Thymus (tissue), 11 donors: ENCODE measurements around the gene SCRG1. TPM values are rescaled to one million over a fixed set of nuclear protein-coding genes. Genes with fewer than 3 reads are reported as not detected.

Source experiments
- DNase-seq, 9 donors: peaks; one replicate each; pipeline ENCODE4 v3.0.0-alpha.2; 2013; ENCODE audit warnings: low spot score in 9 of 9, low read depth in 6 of 9, missing footprints in 1 of 9
- H3K27ac ChIP-seq, 2 donors: one replicate each; pipeline ENCODE4 v1.5.1; 2013; ENCODE audit warnings: control low read depth in 1 of 2, low read depth in 1 of 2, low read length in 1 of 2, mild to moderate bottlenecking in 1 of 2, moderate library complexity in 1 of 2
- H3K27me3 ChIP-seq, 2 donors: one replicate each; pipeline ENCODE4 v1.5.1; 2013; ENCODE audit warnings: low read length in 1 of 2; ENCODE audit not compliant: control insufficient read depth in 2 of 2, insufficient read depth in 1 of 2
- H3K36me3 ChIP-seq, 2 donors: one replicate each; pipeline ENCODE4 v1.5.1; 2013; ENCODE audit warnings: low read length in 1 of 2, mild to moderate bottlenecking in 1 of 2, moderate library complexity in 1 of 2; ENCODE audit not compliant: control insufficient read depth in 2 of 2, insufficient read depth in 2 of 2
- H3K4me1 ChIP-seq, 2 donors: one replicate each; pipeline ENCODE4 v1.5.1; 2013; ENCODE audit warnings: low read length in 2 of 2; ENCODE audit not compliant: control insufficient read depth in 2 of 2, insufficient read depth in 2 of 2
- H3K4me3 ChIP-seq, 2 donors: one replicate each; pipeline ENCODE4 v1.5.1; 2013; ENCODE audit warnings: low read length in 2 of 2, control low read depth in 1 of 2, mild to moderate bottlenecking in 1 of 2
- H3K9me3 ChIP-seq, 2 donors: one replicate each; pipeline ENCODE4 v1.5.1; 2013; ENCODE audit warnings: low read length in 1 of 2, mild to moderate bottlenecking in 1 of 2; ENCODE audit not compliant: control insufficient read depth in 2 of 2, insufficient read depth in 1 of 2
- WGBS: extraction: QIAGEN DNeasy Blood & Tissue Kit; methylation state at CpG from one replicate; pipeline ENCODE4 v1.1.7; 2013; 5-methylcytosine and 5-hydroxymethylcytosine counted together
- polyA plus RNA-seq: library from polyadenylated mRNA; stranded (reverse); fragments of 200-250 nt; gene quantifications from one replicate; pipeline ENCODE4 v1.2.3, GENCODE V29; 2013
- total RNA-seq: library from RNA; stranded (reverse); fragments of 120-200 nt; gene quantifications from one replicate; pipeline ENCODE4 v1.2.4, GENCODE V29; 2013
- donor health status: healthy.

The SCRG1 gene
- total and polyA plus RNA-seq, 2 donors = 0.05 to 0.39 TPM

- H3K4me3 ChIP-seq = no peak overlapping the region
- no peak overlapping the region for H3K27ac ChIP-seq
- no peak for DNase-seq
- no peaks in the 10 kb centered on the region for H3K4me1 ChIP-seq
- no peaks in the 10 kb centered on the region for H3K9me3 ChIP-seq
- H3K36me3 ChIP-seq = peaks cover 0 to 3% of the 10 kb centered on the region in 2 donors
- H3K27me3 ChIP-seq = no peaks in the 10 kb centered on the region
Measured at GRCh38 chr4:173398220-173398619, 696 bp downstream of the SCRG1 start.

DNA sequence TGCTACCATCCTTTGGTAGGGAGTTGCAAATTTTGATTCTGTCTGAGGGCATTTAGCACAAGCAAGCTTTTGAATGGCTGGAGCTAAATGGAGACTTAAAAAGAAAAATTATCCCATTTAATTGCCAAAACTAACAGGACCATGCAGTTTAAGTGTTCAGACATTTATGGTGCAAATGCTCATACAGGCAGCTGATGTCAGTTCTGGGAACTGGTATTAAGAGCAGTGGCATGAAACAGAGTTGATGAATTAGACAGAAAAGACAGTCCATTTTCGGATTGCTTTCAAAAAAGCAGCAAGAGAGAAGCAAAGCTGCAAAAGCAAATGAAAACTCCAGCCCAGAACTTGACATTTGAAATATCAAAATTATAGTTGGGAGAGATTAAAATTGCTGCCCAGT is 1.3 kb downstream of the SCRG1 start:
- 94% methylated on average over 1 of the region's 1 CpG for WGBS
- H3K27ac ChIP-seq = no peak overlapping the region
- no peak overlapping the region for H3K4me3 ChIP-seq
- H3K4me1 ChIP-seq = no peaks in the 10 kb centered on the region
- H3K27me3 ChIP-seq = no peaks in the 10 kb centered on the region
- H3K36me3 ChIP-seq = peaks cover 0 to 3% of the 10 kb centered on the region in 2 donors
- H3K9me3 ChIP-seq = no peaks in the 10 kb centered on the region
- no peak for DNase-seq

GRCh38 chr4:173391701-173392100 is 7.2 kb downstream of the SCRG1 start:
- Histone ChIP-seq H3K4me3 (no peak overlapping the region), H3K27ac (no peak overlapping the region), H3K27me3 (no peaks in the 10 kb centered on the region), H3K36me3 (peaks cover 0 to 3% of the 10 kb centered on the region in 2 donors), H3K4me1 (no peaks in the 10 kb centered on the region), H3K9me3 (no peaks in the 10 kb centered on the region)
- WGBS = 81% methylated on average over 1 of the region's 1 CpG
- no peak for DNase-seq

DNA sequence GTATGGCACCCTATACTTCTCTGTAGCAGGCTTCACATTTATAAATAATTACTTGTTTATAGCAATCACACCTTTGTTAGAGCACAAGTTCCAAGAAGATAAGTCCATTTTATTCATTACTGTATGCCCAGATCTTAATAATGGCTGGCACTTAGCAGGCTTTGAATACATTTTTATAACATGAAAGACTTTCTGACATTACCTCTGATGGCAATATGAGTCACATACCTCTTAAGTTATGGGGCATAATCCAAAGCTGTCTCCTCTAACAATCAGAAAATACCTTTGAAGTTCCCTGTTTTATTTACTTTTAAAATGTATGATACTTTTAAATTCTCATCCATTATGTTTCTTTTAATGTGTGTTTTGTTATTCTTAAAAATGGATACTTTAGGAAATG is 12.2 kb downstream of the SCRG1 start:
- Histone ChIP-seq H3K4me1 (no peaks in the 10 kb centered on the region), H3K27ac (no peak overlapping the region), H3K4me3 (no peak overlapping the region), H3K9me3 (no peaks in the 10 kb centered on the region), H3K36me3 (no peaks in the 10 kb centered on the region), H3K27me3 (no peaks in the 10 kb centered on the region)
- DNase-seq = no peak

GRCh38 chr4:173382349-173382748 is 16.6 kb downstream of the SCRG1 start:
- Histone ChIP-seq H3K36me3 (no peaks in the 10 kb centered on the region), H3K4me3 (no peak overlapping the region), H3K4me1 (no peaks in the 10 kb centered on the region), H3K27me3 (no peaks in the 10 kb centered on the region), H3K27ac (no peak overlapping the region), H3K9me3 (no peaks in the 10 kb centered on the region)
- 98% methylated on average over 4 of the region's 4 CpGs for WGBS
- DNase-seq = no peak

DNA sequence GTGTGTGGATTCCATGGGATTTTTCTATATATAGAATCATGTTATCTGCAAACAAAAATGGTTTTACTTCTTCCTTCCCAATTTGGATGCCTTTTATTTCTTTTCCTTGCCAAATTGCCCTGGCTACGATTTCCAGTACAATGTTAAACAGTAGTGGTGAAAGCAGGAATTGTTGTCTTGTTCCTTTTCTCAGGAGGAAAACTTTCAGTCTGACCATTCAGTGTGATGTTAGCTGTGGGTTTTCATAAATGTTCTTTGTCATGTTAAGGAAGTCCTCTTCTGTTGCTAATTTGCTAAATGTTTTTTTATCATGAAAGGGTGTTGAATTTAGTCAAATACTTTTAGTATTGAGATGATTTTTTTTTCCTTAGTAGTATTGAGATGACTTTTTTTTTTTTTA is 17.3 kb downstream of the SCRG1 start:
- H3K4me1 ChIP-seq = no peaks in the 10 kb centered on the region
- H3K27me3 ChIP-seq = no peaks in the 10 kb centered on the region
- 92% methylated on average over 1 of the region's 1 CpG for WGBS
- DNase-seq = no peak
- H3K36me3 ChIP-seq = no peaks in the 10 kb centered on the region
- no peak overlapping the region for H3K4me3 ChIP-seq
- H3K9me3 ChIP-seq = no peaks in the 10 kb centered on the region
- no peak overlapping the region for H3K27ac ChIP-seq

- Histone ChIP-seq H3K9me3 (no peaks in the 10 kb centered on the region), H3K4me3 (no peak overlapping the region), H3K4me1 (no peaks in the 10 kb centered on the region), H3K27ac (no peak overlapping the region), H3K36me3 (no peaks in the 10 kb centered on the region), H3K27me3 (no peaks in the 10 kb centered on the region)
- DNase-seq = no peak
Measured at GRCh38 chr4:173380987-173381386, 17.9 kb downstream of the SCRG1 start.

DNA sequence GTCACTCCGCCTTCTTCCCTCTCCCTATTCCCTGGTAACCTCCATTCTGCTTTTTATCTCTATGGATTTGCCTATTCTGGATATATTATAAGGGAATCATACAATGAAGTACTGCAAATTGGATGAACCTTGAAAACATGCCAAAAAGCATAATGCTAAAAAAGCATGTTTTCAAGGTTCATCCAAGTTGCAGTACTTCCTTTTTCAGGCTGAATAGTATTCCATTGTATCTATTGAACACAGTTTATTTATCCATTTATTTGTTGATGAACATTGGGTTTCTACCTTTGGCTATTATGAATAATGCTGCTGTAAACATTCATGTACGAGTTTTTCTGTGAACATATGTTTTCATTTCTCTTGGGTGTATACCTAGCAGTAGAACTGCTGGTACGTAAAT is 19.0 kb downstream of the SCRG1 start:
- 97% methylated on average over 3 of the region's 3 CpGs for WGBS

DNA sequence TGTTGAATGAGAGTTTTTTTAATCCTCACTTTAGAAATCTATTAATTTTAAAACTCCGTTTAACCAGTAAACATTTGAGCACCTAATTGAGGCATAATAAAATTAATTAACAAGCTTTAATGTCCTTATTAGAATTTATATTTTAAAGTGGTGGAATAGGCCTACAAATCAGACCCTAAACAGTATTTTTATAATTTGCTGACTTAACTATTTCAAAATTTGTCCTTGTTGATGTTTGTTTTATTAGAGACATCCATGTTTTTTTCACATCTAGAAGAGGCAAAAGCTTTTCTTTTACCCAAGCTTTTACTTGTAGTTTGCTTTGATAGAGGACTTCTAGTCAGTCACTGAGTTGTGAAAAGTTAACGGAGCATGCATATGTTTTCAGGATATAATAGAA is 24.3 kb downstream of the SCRG1 start:
- H3K9me3 ChIP-seq = no peaks in the 10 kb centered on the region
- peaks cover 0 to 4% of the 10 kb centered on the region in 2 donors for H3K36me3 ChIP-seq
- peaks cover 0 to 6% of the 10 kb centered on the region in 2 donors for H3K4me1 ChIP-seq
- H3K27ac ChIP-seq = no peak overlapping the region
- no peak for DNase-seq
- no peaks in the 10 kb centered on the region for H3K27me3 ChIP-seq
- 98% methylated on average over 2 of the region's 2 CpGs for WGBS
- no peak overlapping the region for H3K4me3 ChIP-seq

More for the DNA sequence above, 19.0 kb downstream of the SCRG1 start:
- no peak overlapping the region for H3K4me3 ChIP-seq
- no peak overlapping the region for H3K27ac ChIP-seq
- peaks cover 0 to 4% of the 10 kb centered on the region in 2 donors for H3K36me3 ChIP-seq
- no peaks in the 10 kb centered on the region for H3K27me3 ChIP-seq
- H3K9me3 ChIP-seq = no peaks in the 10 kb centered on the region
- DNase-seq = no peak
- no peaks in the 10 kb centered on the region for H3K4me1 ChIP-seq
